Stimulated activated naive CD8-positive, alpha-beta T cell treated with anti-CD3 and anti-CD28 coated beads, Interleukin-15, Interleukin-2, amounts not matched to agents 100 U/mL and 50 U/mL, for 24 hours (primary cell): ENCODE data around the gene SURF6.

Experiments used
- ATAC-seq: fragments of 150-1000 bp; cut with Tn5 transposase; one replicate; pipeline ENCODE4 v1.10.0; 2021
- DNase-seq: peaks from one replicate; pipeline ENCODE4 v3.0.0; 2021

SURF6 gene

DNA sequence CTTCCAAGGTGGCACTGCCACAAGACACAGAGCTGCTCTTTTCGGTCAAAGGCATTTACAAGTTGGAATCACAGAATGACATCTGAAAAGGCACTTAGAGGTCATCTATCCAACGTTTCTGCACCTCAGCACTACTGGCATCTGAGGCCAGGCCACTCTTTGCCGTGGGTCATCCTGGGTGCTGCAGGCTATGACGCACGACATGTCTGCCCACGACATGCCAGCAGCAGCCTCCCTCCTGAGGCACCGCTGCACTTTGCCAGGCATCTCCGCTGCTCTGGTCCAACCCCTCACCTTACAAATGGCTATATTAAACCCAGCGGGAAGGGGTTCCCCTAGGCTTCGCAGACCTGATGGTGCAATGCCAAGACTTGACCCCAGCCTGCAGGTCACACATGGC lies 31.8 kb upstream of the SURF6 start:
- ATAC-seq: no peak
- DNase-seq: no peak

- DNase-seq: no peak
- ATAC-seq: no peak
These were observed 31.2 kb upstream of the SURF6 start for GRCh38 chr9:133367221-133367620.

- no peak for ATAC-seq
- no peak for DNase-seq
These were observed 30.4 kb upstream of the SURF6 start for GRCh38 chr9:133366435-133366834.

GRCh38 chr9:133362359-133363044 lies 26.5 kb upstream of the SURF6 start:
- no peak for ATAC-seq
- no peak for DNase-seq

- DNase-seq (no peak), ATAC-seq (no peak)
These were observed 25.6 kb upstream of the SURF6 start for GRCh38 chr9:133361507-133362092.

- ATAC-seq: no peak
- no peak for DNase-seq
These were observed 24.7 kb upstream of the SURF6 start for GRCh38 chr9:133360400-133361393.

GRCh38 chr9:133359399-133360175 lies 23.6 kb upstream of the SURF6 start:
- ATAC-seq (no peak), DNase-seq (no peak)

DNA sequence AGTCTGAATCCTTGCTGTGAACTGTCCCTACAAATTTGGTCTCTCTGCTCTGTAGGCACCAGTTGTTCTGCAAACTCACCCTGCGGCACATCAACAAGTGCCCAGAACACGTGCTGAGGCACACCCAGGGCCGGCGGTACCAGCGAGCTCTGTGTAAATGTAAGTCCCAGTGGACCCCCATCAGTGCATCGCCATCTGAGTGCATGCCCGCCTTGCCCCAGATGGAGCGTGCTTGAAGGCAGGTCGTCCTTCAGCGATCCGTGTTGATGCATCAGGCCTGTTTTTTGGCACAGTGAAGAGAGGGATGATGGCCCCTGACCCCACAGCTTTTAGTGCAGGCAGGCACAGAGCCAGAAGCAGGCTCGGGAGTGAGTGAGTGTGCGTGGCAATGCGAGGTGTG lies 21.7 kb upstream of the SURF6 start:
- no peak for ATAC-seq
- no peak for DNase-seq

DNA sequence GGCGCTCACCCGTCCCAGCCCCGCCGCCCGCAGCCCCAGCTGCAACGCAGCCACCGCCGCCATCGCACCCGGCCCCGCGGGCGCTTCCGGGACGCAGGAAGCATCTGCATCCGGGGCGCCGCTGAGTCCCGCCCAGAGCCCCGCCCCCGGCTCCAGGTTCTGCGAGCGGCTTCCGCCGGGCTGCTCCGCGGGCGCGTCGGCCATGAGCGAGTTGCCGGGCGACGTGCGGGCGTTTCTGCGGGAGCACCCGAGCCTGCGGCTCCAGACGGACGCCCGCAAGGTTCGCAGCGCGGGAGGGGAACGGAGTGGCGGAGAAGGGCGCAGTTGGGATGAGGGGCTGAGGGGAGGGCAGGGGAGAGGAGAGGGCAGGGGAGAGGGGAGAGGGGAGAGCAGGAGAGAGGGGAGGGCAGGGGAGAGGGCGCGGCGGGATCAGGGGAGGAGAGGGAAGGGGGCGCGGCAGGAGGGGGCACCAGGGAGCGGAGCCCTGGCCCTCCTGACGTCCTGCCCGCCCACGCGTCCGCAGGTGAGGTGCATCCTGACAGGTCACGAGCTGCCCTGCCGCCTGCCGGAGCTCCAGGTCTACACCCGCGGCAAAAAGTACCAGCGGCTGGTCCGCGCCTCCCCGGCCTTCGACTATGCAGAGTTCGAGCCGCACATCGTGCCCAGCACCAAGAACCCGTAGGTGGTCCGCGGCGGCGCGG lies 20.6 kb upstream of the SURF6 start, which contains the start of the genes SURF1 and SURF2:
TSS of gene SURF1 (minus strand) at position 97 of the 701 bp plus-strand sequence. CDS start at position 63, 34 bp downstream.
TSS of gene SURF2 (plus strand) at position 160 of the 701 bp plus-strand sequence. CDS start at position 203, 43 bp downstream.
- DNase-seq (peak; percentile 94), ATAC-seq (peak; percentile 75)

GRCh38 chr9:133355881-133356357 lies 19.9 kb upstream of the SURF6 start:
- DNase-seq (no peak), ATAC-seq (peak; percentile 11)

DNA sequence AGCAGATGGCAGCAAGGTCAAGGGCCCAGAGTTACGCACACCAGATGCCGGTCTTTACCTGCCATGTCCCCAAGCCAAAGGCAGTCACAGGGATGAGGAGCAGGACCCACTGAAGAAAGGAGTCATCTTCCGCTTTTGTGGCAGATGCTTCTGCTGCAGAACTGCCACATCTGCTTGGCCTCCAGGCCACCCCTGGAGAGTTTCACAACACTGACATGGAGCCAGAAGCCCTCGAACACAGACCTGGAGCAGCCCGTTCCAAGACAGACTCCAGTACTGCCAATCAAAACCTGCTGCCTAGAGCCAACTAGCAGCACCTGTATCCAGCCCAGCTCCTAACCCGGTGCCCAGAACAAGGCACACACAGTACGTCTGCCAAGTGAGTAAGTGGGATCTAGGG lies 18.8 kb upstream of the SURF6 start:
- no peak for ATAC-seq

GRCh38 chr9:133353548-133353947 lies 17.6 kb upstream of the SURF6 start:
- ATAC-seq (no peak), DNase-seq (no peak)

More for the DNA sequence above, 18.8 kb upstream of the SURF6 start:
- DNase-seq: no peak

- DNase-seq (no peak), ATAC-seq (no peak)
These were observed 16.8 kb upstream of the SURF6 start for GRCh38 chr9:133352635-133353340.

GRCh38 chr9:133351908-133352634 lies 16.1 kb upstream of the SURF6 start:
- DNase-seq (peak; percentile 70), ATAC-seq (peak; percentile 24)

DNA sequence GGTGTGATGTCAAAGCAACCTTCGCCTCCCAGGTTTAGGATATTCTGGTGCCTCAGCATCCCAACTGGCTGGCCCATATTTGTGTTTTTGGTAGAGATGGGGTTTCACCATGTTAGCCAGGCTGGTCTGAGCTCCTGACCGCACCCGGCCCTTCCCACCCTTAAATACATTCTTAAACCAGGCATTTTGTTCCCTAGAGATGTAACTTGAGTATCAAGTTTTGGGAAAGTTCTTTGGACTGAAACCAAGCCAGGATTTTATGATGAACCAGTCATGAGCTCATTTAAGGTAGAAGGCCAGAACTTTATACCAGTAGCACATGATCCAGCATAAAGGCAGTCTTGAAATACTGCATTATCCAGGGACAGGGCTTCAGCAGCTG lies 15.5 kb upstream of the SURF6 start:
- ATAC-seq (no peak), DNase-seq (no peak)

DNA sequence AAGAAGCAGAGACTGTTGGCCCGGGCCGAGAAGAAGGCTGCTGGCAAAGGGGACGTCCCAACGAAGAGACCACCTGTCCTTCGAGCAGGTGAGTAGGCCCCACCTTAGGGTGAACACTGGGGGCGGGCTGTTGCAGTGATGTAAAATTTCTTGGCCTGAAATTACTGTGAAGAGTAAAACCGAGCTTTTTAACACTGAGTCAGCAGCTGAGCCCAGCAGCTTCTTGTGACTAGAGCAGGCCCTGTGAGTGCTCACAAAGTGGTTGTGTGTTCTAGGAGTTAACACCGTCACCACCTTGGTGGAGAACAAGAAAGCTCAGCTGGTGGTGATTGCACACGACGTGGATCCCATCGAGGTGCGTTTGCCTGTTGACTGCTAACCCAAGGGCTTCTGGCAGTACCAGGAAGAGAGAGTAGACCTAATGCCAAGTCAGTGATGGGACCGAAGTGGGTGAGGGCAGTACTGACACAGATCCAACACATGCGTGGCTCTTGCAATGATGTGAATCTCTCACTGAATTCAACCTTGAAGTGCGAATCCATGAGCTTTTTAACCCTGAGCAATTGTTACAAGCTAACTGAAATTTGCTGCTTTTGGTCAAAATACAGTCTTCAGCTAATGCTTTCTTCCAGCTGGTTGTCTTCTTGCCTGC lies 14.1 kb upstream of the SURF6 start:
- DNase-seq (no peak), ATAC-seq (no peak)

GRCh38 chr9:133348718-133349573 lies 13.0 kb upstream of the SURF6 start:
- DNase-seq: no peak
- no peak for ATAC-seq
